ENCODE measurements around the gene COP1. TPM values are rescaled to one million over a fixed set of nuclear protein-coding genes. Genes with fewer than 3 reads are reported as not detected.

The COP1 gene
- total and polyA plus RNA-seq, 10 donors: 46.7 to 110 (median 66.0) TPM

DNA sequence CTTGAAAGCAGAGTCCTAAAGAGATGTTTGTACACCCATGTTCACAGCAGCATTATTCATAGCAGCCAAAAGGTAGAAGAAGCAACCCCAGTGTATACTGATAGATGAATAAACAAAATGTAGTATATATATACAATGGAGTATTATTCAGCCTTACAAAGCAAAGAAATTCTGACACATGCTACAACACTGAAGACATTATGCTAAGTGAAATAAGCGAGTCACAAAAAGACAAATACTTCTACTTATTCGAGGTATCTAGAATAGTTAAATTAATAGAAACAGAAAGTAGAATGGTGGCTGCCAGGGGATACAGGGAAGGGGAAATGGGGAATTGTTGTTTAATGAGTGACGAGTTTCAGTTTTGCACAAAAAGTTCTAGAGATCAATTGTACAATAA lies 23.5 kb downstream of the COP1 start:
- intact Hi-C loops (cut with DNase I; ENCODE audit: low total_unique reads): no loop called here
- Histone ChIP-seq H3K4me1 (peaks cover 0 to 82% (median 33%) of the 10 kb centered on the region in 6 donors), H3K9me3 (no peaks in the 10 kb centered on the region), H3K27ac (peak overlapping the region in 4 of 8 donors; percentile 2 to 29 (median 3)), H3K27me3 (replicated peaks in 1 of 7) (no peaks in the 10 kb centered on the region), H3K36me3 (peaks cover 0 to 43% (median 13%) of the 10 kb centered on the region in 6 donors), H3K4me3 (no peak overlapping the region)
- TF ChIP-seq, protein P1, sequence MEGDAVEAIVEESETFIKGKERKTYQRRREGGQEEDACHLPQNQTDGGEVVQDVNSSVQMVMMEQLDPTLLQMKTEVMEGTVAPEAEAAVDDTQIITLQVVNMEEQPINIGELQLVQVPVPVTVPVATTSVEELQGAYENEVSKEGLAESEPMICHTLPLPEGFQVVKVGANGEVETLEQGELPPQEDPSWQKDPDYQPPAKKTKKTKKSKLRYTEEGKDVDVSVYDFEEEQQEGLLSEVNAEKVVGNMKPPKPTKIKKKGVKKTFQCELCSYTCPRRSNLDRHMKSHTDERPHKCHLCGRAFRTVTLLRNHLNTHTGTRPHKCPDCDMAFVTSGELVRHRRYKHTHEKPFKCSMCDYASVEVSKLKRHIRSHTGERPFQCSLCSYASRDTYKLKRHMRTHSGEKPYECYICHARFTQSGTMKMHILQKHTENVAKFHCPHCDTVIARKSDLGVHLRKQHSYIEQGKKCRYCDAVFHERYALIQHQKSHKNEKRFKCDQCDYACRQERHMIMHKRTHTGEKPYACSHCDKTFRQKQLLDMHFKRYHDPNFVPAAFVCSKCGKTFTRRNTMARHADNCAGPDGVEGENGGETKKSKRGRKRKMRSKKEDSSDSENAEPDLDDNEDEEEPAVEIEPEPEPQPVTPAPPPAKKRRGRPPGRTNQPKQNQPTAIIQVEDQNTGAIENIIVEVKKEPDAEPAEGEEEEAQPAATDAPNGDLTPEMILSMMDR (IDR thresholded peaks at IDR 0.05 in 8 of 11, conservative IDR thresholded peaks at IDR 0.05 in 3 of 11): no peak
- TF ChIP-seq POLR2AphosphoS5 (IDR thresholded peaks at IDR 0.05) (no peak), POLR2A (IDR thresholded peaks at IDR 0.05) (no peak)
- WGBS, 5 donors: 45 to 71% (median 60%) methylated on average over 3 of the region's 3 CpGs
- no peak for DNase-seq

DNA sequence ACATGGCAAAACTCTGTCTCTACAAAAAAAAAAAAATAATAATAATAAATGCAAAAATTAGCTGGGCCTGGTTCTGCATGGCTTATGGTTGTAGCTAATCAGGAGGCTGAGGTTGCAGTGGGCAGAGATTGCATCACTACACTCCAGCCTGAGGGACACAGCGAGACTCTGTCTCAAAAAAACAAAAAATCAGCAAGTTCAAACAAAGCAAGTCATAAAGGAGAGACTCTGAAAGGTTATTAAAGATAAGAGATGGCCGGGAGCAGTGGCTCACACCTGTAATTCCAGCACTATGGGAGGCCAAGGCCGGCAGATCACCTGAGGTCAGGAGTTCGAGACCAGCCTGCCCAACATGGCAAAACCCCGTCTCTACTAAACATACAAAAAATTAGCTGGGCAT lies 28.8 kb downstream of the COP1 start:
- no peaks in the 10 kb centered on the region for H3K27me3 ChIP-seq (replicated peaks in 1 of 7)
- peaks cover 0 to 72% (median 32%) of the 10 kb centered on the region in 6 donors for H3K36me3 ChIP-seq
- intact Hi-C loops (cut with DNase I; ENCODE audit: low total_unique reads): no loop called here
- WGBS, 5 donors: 83 to 94% (median 89%) methylated on average over 5 of the region's 5 CpGs
- no peak for DNase-seq
- TF ChIP-seq POLR2AphosphoS5 (IDR thresholded peaks at IDR 0.05) (no peak), POLR2A (IDR thresholded peaks at IDR 0.05) (no peak)
- TF ChIP-seq, protein P1 (IDR thresholded peaks at IDR 0.05 in 8 of 11, conservative IDR thresholded peaks at IDR 0.05 in 3 of 11): no peak
- H3K27ac ChIP-seq: peak overlapping the region in 1 of 8 donors; percentile 43
- H3K9me3 ChIP-seq: no peaks in the 10 kb centered on the region
- peaks cover 0 to 45% (median 17%) of the 10 kb centered on the region in 6 donors for H3K4me1 ChIP-seq
- H3K4me3 ChIP-seq: no peak overlapping the region

GRCh38 chr1:176177764-176178163 lies 29.3 kb downstream of the COP1 start:
- Histone ChIP-seq H3K36me3 (peaks cover 0 to 72% (median 36%) of the 10 kb centered on the region in 6 donors), H3K27ac (peak overlapping the region in 2 of 8 donors; percentile 37 to 43), H3K27me3 (replicated peaks in 1 of 7) (no peaks in the 10 kb centered on the region), H3K4me3 (no peak overlapping the region), H3K4me1 (peaks cover 0 to 44% (median 16%) of the 10 kb centered on the region in 6 donors), H3K9me3 (no peaks in the 10 kb centered on the region)
- 53 to 72% (median 62%) methylated on average over 2 of the region's 2 CpGs for WGBS, 5 donors
- TF ChIP-seq POLR2AphosphoS5 (IDR thresholded peaks at IDR 0.05): no peak
- TF ChIP-seq, protein P1 (IDR thresholded peaks at IDR 0.05 in 8 of 11, conservative IDR thresholded peaks at IDR 0.05 in 3 of 11): no peak
- TF ChIP-seq POLR2A (IDR thresholded peaks at IDR 0.05): no peak
- no peak for DNase-seq
- intact Hi-C loops (cut with DNase I; ENCODE audit: low total_unique reads): no loop called here

DNA sequence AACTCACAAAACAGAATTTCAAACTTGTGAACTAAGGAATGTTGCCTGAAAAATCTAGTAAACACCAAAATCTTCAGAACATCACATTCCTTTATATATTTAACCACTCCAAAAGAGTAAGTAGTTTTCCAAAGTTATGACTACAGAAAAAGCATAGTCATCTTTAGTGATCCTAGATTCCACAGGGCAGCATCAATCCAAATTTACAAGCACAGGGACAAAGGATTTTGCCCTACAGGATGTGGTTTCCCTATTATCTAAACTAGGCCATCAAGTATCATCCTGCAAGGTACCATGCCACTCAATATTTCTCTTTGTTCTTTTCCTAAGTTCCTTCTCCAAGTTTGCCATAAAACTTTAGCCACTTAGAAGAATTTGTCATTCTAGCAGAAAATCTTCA lies 33.0 kb downstream of the COP1 start:
- DNase-seq: no peak
- peaks cover 0 to 21% (median 14%) of the 10 kb centered on the region in 6 donors for H3K4me1 ChIP-seq

More for the DNA sequence above, 33.0 kb downstream of the COP1 start:
- peaks cover 0 to 80% (median 39%) of the 10 kb centered on the region in 6 donors for H3K36me3 ChIP-seq
- intact Hi-C loops (cut with DNase I; ENCODE audit: low total_unique reads): no loop called here
- H3K27me3 ChIP-seq (replicated peaks in 1 of 7): no peaks in the 10 kb centered on the region
- no peak overlapping the region for H3K27ac ChIP-seq
- TF ChIP-seq POLR2AphosphoS5 (IDR thresholded peaks at IDR 0.05) (no peak), POLR2A (IDR thresholded peaks at IDR 0.05) (no peak)
- TF ChIP-seq, protein P1 (IDR thresholded peaks at IDR 0.05 in 8 of 11, conservative IDR thresholded peaks at IDR 0.05 in 3 of 11): no peak
- H3K4me3 ChIP-seq: no peak overlapping the region
- no peaks in the 10 kb centered on the region for H3K9me3 ChIP-seq

Measured in spleen (tissue), 11 donors.